Measurements from ENCODE around the gene NUAK2.

NUAK2 gene

DNA sequence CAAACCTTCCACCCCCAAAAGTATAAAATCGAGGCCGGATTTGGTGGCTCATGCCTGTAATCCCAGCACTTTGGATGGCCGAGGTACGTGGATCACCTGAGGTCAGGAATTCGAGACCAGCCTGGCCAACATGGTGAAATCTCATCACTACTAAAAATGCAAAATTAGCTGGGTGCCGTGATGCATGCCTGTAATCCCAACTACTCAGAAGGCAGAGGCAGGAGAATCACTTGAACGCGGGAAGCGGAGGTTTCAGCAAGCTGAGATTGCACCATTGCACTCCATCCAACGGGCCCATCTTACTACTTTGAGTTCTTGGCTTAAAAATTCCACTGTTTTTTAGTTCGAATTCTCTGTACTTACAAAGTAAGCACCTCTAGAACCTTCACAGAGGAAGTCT is 24.2 kb upstream of the NUAK2 start:
- DNase-seq: no peak

DNA sequence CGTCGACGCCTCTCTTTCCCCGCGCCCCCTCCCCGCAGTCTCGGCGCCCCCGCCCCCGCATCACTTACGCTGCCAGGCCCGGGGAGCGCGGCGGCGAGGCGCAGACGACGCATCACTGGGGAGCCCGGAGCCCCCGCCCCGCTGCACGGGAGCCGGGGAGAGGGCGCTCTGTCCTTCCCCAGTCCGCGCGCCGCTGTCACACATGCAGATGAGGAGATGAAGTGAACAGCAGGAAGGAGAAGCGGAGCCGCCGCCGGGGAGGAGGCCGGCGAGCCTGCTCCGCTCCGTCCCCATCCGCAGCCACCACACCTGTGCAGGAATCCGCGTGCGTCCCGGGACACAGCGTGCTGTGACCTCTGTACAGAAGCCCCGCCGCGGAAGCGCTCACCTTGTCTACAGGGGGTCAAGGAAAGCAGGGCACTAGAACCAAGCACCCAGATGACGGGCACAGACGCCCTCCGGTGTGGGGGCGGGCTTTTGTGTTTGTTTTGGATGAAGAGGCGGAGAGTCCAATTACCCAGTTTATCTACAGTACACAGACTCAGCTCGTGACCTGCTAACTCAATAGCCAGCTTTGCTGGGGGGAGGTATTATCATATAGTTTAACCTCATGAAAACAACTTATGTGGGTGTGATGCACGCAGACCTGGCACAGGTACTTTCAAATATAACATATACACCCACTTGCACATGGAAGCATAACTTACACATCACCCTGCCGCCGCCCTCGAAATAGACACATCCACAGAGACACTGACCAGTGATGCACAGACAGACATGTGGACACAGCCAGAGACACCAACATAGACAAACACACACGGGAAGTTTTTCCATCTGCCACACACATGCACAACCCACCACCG is 22.8 kb upstream of the NUAK2 start:
- peak; percentile 44 for DNase-seq

DNA sequence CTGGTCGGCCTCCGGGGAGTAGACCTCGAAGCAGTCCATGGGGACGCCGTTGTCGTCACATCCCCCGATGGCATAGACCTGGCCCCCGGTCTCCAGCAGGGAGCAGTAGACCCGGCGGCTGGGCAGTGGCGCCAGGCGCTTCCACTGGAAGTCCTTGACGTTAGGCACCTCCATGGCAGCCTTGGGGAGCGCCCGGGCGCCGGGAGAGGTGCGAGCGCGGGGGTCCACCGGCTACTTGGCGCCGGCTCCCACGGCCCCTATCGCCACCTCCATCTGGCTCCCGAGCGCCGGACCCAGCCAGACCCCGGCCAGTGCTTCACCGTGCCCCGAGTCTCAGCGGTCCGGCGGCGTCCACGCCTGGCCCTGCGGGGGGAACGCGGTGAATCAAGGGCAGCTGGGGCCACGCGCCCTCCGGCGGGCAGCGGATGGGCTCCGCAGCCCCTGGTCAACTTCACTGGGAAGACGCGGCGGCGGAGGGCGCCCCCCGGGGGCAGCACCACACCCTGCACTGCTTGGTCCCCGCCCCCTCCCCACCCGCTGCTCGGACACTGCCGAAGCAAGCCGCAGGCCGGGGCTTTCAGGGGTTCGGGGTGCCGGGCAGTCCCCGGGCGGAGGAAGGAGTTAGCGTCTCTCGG is 22.0 kb upstream of the NUAK2 start:
- peak; percentile 41 for DNase-seq

DNA sequence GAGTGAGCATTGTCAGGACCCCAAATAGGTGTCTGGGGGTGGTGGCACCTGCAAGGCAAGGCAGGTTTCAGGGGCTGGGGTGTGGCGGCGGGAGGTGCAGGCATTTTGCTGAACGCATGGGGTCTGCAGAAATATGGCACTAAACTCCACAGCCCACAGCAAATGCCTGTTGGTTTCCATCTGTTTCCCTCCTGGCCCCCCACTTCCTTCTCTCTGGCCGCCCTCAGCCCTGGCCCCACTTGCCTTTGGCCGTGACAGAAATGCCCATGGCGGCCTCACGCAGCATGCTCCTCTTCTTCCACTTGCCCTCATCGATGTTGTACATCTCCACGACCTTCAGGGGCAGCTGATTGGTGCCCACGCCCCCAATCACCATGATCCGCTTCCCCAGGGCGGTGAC is 21.4 kb upstream of the NUAK2 start:
- DNase-seq: no peak

DNA sequence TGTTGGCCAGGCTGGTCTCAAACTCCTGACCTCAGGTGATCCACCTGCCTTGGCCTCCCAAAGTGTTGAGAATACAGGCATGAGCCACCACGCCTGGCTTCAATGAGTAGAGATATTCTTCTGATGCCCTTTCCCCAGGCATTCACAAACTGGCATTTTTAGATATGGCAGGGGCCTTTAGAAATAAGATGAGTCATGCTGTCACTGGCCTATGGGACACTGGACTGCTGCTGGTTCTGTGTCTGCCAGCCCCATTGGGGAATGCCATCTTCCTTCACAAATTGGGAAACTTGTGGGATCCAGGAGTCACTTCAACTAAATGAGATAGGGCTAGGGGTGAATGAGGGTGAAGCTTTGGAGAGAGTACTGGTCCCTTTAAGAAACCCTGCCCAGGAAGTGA is 19.1 kb upstream of the NUAK2 start:
- DNase-seq: no peak

DNA sequence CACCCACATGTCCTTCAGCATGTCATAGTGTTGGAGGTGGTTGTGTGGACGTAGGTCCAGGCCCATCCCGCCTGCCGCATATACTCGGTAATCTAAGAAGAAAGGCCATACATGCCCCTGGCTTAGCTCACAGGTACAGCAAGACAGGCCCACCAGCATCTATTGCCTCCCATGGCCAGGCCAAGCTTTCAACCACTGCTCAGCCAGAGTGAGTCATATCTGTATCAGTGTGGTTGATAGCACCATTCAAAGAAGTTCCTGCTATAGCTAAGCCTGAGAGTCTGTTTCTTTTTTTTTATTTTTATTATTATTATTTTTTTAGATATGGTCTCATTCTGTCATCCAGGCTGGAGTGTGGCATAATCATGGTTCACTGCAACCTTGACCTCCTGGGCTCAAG is 18.2 kb upstream of the NUAK2 start:
- no peak for DNase-seq

DNA sequence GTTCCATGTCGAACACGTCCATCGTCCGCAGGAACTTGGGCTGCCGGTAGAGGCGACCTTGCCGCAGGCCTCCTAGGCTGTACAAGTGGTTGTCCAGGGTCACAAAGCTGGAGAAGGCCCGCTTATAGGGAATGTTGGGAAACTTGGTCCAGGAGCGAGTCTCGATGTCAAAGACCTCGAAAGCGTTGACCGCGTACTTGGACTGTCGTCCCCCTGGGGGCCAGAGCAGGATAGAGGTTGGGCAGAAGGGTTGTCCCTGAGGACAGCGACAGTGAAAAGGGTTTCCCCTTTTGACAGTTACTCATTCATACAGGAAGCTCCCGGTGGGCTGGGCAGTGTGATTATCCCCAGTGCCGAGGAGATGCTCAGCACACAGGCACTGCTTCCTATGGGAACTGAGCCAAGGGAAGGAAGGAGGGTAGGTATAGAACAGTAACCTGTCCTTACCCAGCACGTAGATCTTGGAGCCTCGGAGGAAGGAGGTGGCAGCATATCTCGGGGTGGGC is 17.7 kb upstream of the NUAK2 start:
- DNase-seq: no peak

DNA sequence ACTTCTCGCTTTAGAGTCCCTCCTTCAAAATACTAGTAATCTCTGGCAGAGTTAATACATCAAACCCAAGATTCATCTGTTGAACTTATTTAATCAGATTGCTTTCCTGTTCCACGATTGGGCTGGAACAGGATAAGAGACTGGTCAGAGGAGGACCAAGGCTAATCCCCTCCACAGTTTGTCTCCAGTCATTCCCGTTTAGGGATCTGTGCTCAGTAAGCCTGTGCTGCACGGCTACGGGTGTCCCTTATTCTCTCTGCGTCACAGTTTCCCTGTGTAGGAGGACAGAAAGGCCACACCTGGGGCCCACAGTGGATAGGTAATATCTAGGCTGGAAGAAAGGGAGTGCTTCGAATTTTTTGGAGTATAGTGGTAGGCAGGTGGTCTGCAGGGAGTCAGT is 16.5 kb upstream of the NUAK2 start:
- no peak for DNase-seq

DNA sequence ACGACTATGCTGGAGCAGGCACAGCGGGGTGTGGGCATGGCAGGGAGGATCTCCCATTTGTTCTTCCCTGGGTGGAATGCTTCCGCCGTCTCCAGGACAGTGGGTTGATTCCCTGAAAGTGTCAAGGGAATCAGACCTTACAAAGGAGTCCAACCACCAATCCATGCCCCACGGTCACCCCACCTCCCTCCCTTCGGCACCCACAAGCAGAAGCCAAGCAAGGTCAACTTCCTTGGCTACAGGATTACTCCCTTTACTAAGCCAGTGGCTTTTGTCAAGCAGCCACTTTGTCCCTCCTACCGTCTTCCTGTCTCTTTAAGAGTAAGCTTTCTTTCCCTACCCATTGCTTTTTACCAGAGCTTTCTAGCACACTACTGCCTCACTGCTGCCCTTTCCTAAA is 15.9 kb upstream of the NUAK2 start:
- no peak for DNase-seq

DNA sequence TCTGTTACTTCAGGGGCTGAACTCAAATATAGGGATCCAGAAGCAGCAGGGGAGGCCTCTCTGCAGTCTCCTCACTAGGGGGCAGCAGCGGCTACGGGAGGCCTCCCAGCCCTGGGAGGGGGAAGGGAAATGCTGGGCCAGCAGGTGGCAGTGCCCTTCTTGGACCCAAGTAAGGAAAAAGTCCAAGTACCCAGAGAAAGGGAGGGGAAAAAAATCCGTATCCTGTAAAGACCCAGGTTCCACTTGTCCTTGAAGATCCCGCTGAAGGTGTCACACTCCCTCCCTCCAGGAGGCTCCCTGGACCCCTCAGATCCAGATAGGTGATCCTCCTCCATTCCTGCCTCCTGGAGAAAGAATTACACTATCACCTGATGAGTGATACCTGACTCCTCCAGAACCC is 14.1 kb upstream of the NUAK2 start:
- peak; percentile 88 for DNase-seq

DNA sequence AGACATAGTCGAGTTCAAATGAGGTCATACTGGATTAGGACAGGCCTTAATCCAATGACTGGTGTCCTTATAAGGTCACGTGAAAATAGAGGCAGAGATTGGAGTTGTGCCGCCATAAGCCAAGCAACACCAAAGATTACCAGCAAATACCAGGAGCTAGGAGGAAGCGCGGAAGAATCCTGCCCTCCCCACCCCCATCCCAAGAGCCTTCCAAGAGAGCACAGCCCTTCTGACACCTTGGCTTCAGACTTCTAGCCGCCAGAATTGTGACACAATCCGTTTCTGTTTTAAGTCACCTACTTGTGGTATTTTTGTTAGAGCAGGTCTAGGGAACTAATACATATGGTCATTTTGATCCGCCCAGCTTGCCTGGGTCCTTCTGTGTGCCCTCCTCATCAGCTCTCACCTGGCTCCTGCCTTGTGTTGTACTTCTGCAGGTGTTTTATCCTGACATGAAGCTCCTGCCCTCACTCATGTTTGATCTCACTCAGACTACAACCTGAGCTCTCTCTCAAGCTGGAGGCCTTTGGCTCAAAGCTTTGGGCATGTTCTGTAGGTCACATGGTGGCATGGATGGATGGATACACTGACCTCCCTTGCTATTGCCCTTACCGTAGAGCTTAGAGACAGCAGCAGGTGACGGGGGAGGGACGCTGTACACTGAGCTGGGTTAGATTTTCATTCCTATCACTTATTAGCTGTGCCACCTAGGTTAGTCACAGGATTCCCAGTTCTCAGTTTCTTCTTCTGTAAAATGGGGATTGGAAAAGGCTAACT is 10.7 kb upstream of the NUAK2 start:
- DNase-seq: no peak

DNA sequence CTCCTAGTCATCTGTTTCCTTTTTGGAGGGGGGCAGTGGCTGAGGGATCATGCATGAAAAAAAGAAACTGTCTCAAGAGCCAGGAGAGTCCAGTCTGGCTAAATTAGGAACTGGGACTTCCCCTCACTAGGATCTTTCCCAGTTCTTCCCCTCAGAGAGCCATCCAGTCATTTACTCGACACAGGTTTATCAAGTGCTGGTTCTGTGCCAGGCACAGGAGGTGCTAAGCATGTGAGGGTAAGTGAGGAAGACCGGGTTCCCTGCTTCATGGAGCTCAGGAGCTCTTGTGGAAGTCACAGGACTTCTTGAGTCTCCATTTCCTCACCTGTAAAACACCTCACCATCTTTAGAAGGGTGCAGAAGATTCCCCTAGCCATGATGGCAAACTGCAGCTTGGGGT is 8.6 kb upstream of the NUAK2 start:
- DNase-seq: no peak

DNA sequence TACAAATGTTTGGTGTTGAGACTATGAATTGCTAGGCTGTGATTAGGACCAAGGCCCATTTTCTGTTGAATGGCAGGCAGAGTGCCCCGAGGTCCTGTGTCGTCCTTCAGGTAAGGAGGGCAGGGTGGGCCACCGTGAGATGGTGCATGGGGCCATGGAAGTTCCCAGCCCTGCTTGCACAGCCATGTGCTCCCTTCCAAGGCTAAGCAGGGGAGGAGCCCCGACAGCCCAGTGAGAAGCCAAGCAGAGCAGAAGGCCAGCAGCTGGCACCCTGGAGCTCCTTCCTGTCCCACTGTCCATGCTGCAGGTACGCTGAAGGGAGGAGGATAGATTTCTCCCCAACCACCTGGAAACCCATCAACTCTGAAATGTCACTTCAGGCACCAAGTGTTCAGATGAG is 8.2 kb upstream of the NUAK2 start:
- no peak for DNase-seq

DNA sequence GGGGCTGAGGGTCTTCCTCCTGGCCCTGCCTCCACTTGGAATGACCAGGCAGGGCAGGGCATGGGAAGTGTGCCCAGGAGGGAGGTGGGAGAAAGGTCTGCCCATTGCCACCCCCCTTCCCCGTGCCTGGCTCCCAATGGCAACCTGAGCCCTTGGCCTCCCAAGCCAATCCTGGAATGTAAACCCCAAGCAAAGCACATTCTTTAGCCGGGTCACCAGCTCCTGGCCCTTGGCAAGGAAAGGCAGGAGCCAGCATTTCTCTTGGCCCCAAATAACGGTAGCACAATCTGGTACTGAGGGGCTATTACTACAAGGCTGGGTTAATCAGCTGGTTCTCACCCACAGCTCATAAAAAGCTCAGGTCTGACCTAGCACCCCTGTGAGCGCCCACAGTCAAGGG is 6.9 kb upstream of the NUAK2 start:
- DNase-seq: no peak

DNA sequence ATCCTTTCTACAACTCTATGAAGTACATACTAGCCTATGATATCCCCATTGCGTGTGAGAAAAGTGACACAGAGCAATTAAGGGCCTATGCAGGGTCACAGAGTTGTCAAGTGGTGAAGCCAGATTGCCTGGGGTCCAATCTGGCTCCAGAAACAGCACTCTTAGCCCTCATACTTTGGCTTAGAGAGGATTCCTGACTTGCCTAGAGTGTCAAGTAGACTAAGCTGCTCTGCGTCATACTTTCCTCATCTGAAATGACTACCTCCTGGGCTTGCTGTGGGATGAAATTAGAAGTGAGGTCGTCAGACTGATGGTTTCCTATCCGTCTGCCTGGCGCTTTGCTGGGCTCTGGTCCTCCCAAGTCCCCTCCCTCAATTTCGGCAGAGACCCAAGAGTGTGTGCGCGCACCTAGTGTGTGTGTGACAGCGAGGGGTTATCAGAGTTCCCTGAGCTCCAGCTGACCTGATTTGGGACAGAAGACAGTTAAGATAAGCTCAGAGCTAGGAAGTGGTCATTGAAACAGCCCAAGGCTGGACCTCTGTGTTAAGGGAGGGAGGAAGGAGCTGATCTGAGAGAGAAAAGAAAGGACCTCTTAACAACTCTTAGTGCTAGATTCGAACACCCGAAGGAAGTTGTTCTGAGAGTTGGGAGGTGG is 5.4 kb upstream of the NUAK2 start:
- no peak for DNase-seq

DNA sequence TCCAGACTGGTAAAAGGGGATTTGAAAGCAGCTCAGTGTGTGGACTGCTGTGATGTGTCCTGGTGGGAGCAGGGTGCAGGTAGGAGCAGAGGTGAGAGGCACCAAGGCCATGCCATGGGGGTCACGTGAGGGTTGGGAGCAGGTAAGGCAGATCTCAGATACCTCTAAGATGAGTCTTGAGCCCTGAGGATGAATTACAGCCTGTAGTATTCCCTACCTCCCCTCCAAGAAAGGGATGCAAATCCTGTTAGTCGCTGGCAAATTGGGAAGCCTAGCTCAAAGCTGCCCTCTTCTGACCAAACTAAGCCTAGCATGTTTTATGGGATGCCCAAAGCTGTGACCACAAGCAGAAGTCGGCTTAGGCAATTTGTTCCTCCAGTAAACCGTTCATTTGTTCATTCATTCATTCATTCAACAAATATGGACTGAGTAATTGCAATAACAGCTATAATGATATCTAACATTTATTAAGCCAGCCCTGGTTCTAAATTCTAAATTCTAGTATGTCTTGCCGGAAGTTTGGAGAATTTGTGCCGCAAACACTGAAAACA is 3.9 kb upstream of the NUAK2 start:
- DNase-seq: peak; percentile 67

DNA sequence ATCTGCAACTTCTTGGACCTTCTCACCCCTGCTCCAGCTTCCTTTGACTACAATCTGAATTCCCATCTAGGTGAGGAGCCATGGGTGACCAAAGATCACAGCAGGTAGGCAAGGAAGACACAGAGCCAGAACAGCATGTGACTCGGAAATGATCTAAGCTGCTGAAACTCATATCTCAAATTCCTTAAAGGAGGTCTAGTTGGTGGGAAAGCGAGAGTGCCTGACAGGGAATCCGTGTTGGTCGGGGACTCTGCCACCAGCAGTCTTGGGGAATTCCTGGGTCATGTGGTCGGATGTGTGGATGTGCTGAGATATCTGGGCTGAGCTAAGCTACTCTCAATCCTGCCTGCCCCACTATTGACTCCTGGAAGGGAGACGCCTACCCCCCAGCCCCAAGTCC is 3.2 kb upstream of the NUAK2 start:
- DNase-seq: no peak

DNA sequence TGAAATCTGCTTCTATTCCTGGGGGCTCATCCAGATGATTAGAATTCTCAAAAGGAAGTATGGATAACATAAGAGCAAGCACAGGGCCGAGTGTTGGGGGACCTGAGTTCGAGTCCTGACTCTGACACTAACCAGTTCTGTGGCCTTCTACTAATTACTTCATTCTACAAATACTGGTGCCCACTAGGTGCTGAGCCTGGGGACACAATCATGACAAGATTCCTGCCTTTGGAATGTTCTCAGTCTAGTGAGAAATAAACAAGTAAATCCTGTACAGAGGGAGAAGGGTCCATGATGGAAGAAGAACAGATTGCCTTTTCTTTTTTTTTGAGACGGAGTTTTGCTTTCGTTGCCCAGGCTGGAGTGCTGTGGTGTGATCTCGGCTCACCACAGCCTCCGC is 2.2 kb upstream of the NUAK2 start:
- DNase-seq: no peak

DNA sequence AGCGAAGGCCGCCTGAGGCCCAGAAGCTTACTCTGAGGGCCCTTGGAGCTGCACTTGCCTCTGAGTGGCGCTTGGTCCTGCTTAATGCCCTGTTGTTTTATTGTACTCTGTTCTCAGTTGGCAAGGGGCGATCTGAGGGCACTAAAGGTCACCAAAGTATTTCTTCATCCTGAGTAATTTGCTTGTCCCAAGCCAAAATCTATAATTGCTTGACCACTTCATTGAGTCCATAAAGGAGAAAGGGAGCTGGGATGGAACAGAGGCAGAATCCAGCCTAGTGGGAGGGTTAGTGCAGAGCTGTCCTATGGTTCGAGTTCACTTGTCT is 376 bp upstream of the NUAK2 start:
- no peak for DNase-seq

DNA sequence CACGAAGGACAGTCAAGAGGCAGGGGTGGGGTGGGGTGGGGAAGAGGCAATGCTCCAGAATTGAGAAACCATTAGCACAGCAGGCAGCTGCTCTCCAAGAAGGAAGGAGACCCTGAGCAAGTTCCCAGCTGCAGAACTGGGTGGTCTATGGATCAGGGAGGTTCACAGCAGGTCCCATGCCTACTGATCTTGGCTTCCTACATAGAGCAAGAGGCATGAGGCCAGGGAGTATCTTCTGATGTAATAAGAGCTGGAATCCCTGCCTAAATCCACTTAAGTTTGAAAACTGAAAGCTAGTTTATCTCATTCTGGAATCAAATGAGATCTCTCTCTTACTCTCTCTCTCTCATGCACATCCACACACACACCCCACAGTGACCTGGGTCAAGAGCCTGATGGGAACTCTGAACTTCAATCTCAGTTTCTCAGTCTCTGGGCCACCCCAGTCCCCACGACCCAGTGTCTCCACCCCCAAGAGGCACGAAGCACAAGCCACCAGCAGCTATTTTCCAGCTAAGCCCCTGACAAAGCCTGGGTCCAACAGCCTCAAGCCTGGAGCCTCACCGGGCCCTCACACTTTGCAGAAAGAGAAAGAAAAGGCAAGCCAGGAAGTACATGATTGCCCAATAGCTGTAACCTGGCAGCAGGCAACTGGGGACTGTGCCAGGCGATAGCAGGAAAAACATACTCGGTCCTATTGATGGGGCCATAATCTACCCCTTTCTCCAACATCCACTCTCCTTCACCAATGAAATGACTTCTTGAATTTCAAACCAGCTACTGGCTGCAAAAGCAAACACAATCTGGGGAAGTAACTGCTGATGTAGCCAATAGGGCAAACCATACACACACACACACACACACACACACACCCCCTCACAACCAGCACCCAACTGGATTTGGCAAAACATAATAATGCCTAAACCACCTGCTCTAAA is 2.2 kb downstream of the NUAK2 start:
- peak; percentile 49 for DNase-seq

DNA sequence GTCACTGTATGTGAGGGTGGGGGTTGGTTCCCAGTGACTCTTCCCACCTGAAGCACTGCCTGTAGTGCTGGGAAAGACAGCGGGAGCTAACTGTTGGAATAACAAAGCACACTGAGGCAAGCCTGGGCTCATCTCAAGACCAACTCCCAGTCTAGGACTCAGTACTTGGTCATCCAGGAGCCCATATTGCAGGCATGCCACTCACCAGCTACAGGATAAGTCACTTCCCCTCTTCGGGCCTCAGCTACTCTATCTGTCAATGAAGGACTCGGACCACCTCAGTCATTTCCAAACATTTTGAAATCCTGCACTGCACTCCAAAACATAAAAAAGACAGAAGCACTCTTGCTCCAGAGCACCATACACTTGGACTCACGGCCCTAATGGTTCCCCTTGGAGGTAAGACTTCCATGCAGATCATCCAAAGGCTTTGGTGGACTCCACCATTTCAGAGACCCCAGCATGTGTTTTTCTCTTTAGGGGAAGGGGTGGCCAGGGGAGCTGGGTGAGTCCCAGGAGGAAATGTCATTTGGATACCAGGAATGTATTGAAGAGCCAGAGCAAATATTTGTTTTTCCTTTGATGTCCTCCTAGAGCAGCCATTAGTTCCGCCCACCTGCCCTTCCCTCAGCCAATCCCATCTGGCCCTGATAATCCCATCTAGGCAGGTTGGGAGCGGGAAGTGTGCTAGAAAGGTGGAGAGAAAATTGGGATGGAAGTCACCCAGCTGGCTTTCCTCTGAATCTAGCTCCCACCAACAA is 3.1 kb downstream of the NUAK2 start:
- no peak for DNase-seq
